ENCODE data around the gene TRIO.
A peak's percentile ranks its signal among the peaks of the same experiment; 100 is the strongest.

The TRIO gene

GRCh38 chr5:14187157-14187556, 44.0 kb downstream of the TRIO start (continued):
- TF ChIP-seq ZNF776 (tag by site-specific recombination; IDR thresholded peaks at IDR 0.05; ENCODE audit: borderline replicate concordance), result no peak
- no peak for TF ChIP-seq ZNF626 (tag by site-specific recombination; IDR thresholded peaks at IDR 0.05)
- no peak for TF ChIP-seq ZBTB6 (tag by site-specific recombination; IDR thresholded peaks at IDR 0.05)
- TF ChIP-seq ZSCAN4 (tag by site-specific recombination; IDR thresholded peaks at IDR 0.05), result no peak
- no peak for TF ChIP-seq BCL11A (tag by site-specific recombination; IDR thresholded peaks at IDR 0.05; ENCODE audit: low read depth)
- no peak for TF ChIP-seq ZNF423 (tag by site-specific recombination; IDR thresholded peaks at IDR 0.05)
- no peak for TF ChIP-seq OVOL3 (tag by site-specific recombination; IDR thresholded peaks at IDR 0.05)
- TF ChIP-seq ZNF707 (tag by site-specific recombination; IDR thresholded peaks at IDR 0.05), result no peak
- no peak for TF ChIP-seq GFI1B (tag by site-specific recombination; IDR thresholded peaks at IDR 0.05)
- no peak for TF ChIP-seq ZNF677 (tag by site-specific recombination; IDR thresholded peaks at IDR 0.05)
- no peak for TF ChIP-seq ZNF184 (tag by site-specific recombination; IDR thresholded peaks at IDR 0.05)
- TF ChIP-seq ZNF155 (tag by site-specific recombination; IDR thresholded peaks at IDR 0.05), result no peak
- TF ChIP-seq ZNF214 (tag by site-specific recombination; IDR thresholded peaks at IDR 0.05; ENCODE audit: borderline replicate concordance), result no peak
- TF ChIP-seq FEZF1 (tag by site-specific recombination; IDR thresholded peaks at IDR 0.05), result no peak
- no peak for TF ChIP-seq ZNF501 (tag by site-specific recombination; IDR thresholded peaks at IDR 0.05)
- TF ChIP-seq ZNF274 (IDR thresholded peaks at IDR 0.05; ENCODE audit: low read length), result no peak
- TF ChIP-seq ZNF274 (tag by site-specific recombination; IDR thresholded peaks at IDR 0.05; ENCODE audit: borderline replicate concordance), result no peak
- TF ChIP-seq ZNF768 (tag by site-specific recombination; IDR thresholded peaks at IDR 0.05), result no peak
- TF ChIP-seq ZNF394 (tag by site-specific recombination; IDR thresholded peaks at IDR 0.05; ENCODE audit: borderline replicate concordance), result no peak
- TF ChIP-seq ZNF488 (tag by site-specific recombination; IDR thresholded peaks at IDR 0.05), result no peak
- no peak for TF ChIP-seq MZF1 (tag by site-specific recombination; IDR thresholded peaks at IDR 0.05; ENCODE audit: borderline replicate concordance)
- TF ChIP-seq ZNF449 (tag by site-specific recombination; IDR thresholded peaks at IDR 0.05), result no peak
- no peak for TF ChIP-seq ZNF639 (tag by site-specific recombination; IDR thresholded peaks at IDR 0.05)
- no peak for TF ChIP-seq ZSCAN5A (tag by site-specific recombination; IDR thresholded peaks at IDR 0.05)
- 0 out of 2 replicates have a peak, but pooled peaks have one; percentile 10 for TF ChIP-seq ZNF335 (tag by site-specific recombination; conservative IDR thresholded peaks at IDR 0.05)
- no peak; the same call in 1 of the 2 replicates for TF ChIP-seq ZNF341 (tag by site-specific recombination; IDR thresholded peaks at IDR 0.05; ENCODE audit: low read depth)
- peak; percentile 80; the same call in 1 of the 2 replicates for TF ChIP-seq ZNF239 (tag by site-specific recombination; IDR thresholded peaks at IDR 0.05)
- no peak for TF ChIP-seq ZBTB49 (tag by site-specific recombination; IDR thresholded peaks at IDR 0.05; ENCODE audit: low read depth)
